ENCODE data around the gene ST6GALNAC6. TPM values are rescaled to one million over a fixed set of nuclear protein-coding genes. Genes with fewer than 3 reads are reported as not detected.

The ST6GALNAC6 gene
- total RNA-seq, 1 donor from 2014 or later = 114 TPM

DNA sequence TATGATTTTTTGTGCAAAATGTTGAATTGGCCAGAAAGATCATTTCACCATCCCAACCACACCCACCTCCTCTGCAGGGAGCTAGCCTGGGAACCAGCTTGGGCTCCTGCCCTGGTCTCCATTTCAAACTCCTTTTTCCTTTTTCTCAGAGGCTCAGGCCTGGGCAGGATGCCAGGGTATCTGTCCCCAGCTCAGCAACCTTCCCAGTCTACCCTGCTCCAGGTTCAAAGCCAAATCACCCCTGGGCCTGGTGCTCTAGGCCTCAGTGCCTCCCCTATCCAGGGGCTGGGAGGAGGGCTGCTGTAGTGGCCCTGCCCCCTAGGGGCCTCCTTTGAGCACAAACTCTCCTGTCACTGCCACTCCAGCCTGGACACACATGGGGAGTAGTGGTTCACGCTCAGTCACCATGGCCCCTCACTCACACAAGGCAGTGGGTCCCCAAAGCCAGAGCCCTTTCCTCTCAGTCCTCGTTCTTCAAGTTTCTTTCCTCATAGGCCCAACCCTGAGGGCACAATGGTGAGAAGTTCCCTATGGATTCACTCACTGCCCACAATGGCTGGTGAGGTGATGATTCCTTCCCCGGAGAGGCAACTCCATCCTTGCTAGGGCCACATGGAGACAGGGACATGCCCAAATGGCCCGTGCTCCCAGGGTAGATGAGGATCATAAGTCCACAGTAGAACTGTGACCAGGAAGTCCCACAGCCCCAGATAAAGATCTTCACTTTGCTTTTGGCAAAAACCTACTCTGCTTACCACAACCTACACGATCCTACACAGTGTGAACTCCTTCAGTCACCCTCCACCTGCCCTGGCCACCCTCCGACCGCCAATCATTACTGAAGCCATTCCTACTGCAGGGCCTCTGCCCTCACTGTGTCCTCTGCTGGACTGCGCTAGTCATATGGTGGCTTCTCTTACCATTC, 19.0 kb upstream of the ST6GALNAC6 start:
- intact Hi-C loops (cut with micrococcal nuclease) = loop anchor here (5.0 to 10.0 kb wide), 2 partner anchors 36 to 336 kb away; no protein-coding TSS in a partner anchor

DNA sequence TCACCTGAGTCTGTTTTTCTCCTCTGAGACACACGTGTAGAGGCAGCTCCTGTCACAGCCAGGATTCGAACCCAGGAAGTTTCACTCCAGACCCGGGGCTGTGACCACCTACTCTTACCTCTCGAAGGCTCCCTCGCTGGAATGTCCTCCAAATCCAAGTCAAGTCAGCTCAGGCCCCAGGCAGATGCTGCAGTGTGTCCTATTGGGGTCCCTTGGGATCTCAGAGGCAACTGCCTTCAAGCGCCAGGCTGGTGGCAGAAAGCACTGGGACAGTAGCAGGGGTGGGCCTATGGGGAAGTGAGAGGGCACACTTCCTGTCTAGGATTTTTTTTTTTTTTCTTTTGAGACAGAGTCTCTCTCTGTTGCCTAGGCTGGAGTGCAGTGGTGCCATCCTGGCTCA, 18.2 kb upstream of the ST6GALNAC6 start:
- intact Hi-C loops (cut with micrococcal nuclease) = loop anchor here (1.0 to 10.0 kb wide), 13 partner anchors 10 to 693 kb away; partner anchors contain the start of genes FPGS, ST6GALNAC6, STXBP1 and TOR2A

DNA sequence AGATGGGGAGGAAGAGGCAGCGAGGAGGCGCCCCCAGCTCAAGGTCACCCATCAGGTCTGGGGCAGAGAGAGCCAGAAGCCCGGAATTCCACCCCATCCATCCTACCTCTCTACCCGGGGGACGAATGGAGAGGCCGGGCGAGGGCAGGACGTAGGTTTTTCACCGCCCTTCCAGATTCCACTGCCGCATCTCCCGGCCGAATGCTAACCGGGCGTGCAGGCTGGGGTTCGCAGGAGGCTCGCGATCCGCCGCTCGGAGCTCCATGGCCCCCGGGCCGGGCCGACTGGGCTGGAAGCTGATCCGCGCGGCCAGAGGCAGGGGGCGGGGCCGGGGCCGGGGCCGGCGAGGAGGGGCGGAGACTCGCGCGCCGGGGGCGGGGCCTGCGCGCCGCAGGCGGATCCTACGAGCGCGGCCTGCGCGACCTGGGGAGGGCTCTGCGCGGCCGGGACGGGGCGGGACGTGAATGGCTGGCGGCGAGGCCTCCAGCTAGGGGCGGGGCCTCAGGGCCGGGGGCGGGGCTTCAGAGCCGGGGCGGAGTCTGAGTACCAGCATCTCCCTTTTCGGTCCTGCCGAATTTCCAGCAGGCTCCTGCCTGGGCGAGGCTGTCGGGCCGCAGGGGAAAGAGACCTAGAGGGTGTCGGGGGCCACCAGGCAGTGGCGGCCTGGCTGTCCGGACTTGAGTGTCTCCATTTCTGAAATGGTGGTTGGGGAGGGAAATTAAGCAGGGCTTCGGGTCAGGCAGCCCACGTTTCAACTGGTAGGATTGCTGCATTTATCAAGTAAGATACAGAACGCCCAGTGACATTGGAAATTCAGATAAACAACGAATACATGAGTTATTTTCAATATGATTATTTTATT, 17.5 kb upstream of the ST6GALNAC6 start, which contains the start of gene ST6GALNAC4:
Gene ST6GALNAC4, minus strand, starts transcription at position 322 of the 862 bp plus-strand sequence. CDS start 622 bp downstream, outside the sequence.
- intact Hi-C loops (cut with micrococcal nuclease) = loop anchor here (1.0 to 10.0 kb wide), 13 partner anchors 10 to 692 kb away; partner anchors contain the start of genes FPGS, ST6GALNAC6, STXBP1 and TOR2A

DNA sequence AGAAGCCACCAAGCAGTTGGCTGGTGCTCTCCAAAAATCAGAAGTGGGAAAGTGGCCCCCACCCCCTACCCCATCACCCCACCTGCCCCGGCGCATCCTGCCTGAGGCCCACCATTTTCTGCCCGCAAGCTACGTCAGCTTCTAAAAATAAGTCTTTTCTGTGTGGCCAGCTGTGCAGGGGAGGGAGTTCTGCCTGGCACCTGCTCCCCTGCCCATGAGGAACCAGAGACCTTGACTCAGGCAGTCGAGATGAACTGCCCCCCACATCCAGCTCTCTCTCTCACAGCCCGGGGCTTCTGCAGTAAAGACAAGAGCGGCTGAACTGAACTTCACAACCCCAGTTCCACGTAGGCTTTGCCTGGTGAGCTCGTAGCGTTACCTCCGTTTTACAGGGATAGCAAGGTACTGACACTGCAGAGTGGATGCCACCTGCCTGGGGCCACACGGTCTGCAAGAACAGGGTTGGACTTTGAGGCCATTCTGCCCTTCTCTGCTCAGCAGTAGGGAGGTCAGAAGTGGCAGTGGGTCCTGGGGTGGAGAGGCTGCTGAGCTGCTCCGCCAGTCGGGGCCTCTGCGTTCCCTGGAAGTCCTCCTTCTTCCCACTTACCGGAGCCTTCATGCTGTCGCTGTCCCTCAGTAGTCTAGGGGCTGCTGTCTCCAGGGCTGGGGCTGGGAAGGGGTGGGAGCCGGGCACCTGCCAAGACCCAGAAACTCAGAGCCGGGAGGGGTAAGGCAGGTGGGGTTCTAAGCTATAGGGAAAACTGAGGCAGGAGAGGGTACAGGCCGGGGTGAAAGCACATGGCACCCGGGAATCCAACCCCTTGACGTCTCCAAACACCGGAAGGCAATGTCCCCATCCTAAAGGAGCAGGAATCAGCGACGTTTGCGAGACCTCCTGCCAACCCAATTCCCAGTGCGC, 16.7 kb upstream of the ST6GALNAC6 start:
- intact Hi-C loops (cut with micrococcal nuclease) = loop anchor here (2.0 to 10.0 kb wide), 4 partner anchors 34 to 691 kb away; partner anchors contain the start of gene STXBP1

DNA sequence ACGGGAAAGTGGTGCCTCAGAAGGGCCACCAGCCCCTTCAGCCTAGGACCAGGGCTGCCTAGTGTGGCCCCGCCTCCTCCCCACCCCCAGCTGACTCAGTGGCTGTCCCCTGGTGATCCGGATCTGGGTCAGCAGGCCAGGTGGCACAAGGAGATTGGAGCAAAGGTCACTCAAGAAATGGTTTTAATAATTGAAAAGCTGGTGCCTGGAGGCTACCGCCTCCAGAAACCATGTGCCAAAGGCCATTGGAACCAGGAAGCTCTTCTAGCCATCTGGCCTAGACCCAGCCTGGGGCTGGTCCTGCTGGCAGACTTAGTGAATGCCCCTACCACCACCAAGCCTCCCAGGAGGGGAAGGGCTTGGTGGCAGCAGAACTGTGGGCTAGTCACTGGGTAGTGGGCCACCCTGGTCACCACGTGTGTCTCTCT, 15.9 kb upstream of the ST6GALNAC6 start:
- intact Hi-C loops (cut with micrococcal nuclease) = loop anchor here (5.0 to 10.0 kb wide), 2 partner anchors 33 to 339 kb away; no protein-coding TSS in a partner anchor

DNA sequence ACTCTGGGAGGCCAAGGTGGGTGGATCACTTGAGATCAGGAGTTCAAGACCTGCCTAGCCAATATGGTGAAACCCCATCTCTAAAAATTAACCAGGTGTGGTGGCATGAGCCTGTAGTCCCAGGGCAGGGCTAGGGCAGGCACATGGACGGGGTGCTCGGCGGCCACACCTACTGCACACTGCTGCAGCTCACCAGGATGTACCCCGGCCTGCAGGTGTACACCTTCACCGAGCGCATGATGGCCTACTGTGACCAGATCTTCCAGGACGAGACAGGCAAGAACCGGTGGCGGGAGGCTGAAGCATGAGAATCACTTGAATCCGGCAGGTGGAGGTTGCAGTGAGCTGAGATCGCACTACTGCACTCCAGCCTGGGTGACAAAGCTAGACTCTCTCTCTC, 14.3 kb upstream of the ST6GALNAC6 start:
- intact Hi-C loops (cut with micrococcal nuclease) = loop anchor here (10.0 kb wide), 1 partner anchor 341 kb away; no protein-coding TSS in a partner anchor

DNA sequence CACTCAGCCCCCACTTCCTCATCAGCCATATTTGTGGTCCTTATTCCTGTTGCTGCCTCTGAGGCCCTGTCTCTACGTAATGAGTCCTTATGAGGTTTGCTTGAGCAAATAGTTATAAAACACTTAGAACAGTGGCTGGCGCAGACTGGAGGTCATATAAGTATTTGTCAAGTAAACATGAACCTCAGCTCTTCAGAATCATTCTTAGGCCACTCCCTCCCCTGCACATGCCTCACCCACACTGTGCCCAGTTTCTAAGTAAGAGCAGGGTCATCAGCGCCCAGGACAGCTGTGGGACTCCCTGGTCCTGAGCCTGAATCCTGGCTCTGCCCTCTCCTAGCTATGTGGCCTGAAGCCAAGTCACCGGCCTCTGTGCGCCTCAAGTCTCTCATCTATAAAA, 13.5 kb upstream of the ST6GALNAC6 start:
- intact Hi-C loops (cut with micrococcal nuclease) = loop anchor here (10.0 kb wide), 1 partner anchor 342 kb away; no protein-coding TSS in a partner anchor

DNA sequence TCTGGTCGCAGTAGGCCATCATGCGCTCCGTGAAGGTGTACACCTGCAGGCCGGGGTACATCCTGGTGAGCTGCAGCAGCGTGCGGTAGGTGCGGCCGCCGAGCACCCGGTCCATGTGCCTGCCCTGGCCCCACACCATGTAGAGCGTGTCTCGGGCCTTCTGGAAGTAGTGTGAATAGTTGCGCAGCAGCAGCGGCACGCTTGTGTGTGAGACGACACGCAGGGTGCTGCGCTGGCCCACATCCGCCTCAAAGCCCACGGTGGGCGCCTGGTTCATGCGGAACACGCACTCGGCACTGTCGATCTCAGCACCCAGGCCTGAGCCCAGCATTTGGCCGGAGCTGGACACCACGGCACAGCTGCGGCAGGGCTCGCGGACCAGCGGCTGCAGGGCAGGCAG, 12.9 kb upstream of the ST6GALNAC6 start:
- intact Hi-C loops (cut with micrococcal nuclease) = loop anchor here (10.0 kb wide), 1 partner anchor 343 kb away; no protein-coding TSS in a partner anchor

DNA sequence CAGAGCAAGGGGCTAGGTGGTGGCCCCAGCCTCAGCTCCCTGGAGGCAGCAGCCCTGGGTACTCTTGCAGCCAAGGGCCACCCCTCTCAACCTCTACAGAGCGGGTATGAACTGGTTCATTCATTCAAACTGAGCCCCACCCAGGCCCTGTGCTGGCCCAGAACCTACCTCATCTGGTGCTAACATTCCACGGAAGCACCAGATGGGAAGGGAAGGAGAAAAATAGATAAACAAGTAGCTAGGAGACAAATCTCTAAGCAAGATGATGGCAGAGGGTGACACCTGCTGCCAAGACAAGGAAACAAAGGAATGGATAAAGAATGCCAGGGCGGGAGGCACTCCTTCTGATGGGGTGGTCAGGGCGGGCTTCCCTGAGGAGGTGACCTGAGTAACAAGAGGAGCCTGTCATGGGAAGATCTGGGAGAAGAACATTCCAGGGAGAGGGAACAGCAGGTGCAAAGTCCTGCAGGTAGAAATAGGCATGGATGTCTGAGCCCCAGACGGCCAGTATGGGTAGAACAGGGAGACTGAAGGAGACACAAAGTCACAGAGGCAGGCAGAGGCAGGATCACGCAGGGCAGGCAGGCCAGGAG, 11.3 kb upstream of the ST6GALNAC6 start:
- intact Hi-C loops (cut with micrococcal nuclease) = loop anchor here (1.0 to 10.0 kb wide), 3 partner anchors 7 to 460 kb away; partner anchors contain the start of genes LRSAM1 and RPL12

DNA sequence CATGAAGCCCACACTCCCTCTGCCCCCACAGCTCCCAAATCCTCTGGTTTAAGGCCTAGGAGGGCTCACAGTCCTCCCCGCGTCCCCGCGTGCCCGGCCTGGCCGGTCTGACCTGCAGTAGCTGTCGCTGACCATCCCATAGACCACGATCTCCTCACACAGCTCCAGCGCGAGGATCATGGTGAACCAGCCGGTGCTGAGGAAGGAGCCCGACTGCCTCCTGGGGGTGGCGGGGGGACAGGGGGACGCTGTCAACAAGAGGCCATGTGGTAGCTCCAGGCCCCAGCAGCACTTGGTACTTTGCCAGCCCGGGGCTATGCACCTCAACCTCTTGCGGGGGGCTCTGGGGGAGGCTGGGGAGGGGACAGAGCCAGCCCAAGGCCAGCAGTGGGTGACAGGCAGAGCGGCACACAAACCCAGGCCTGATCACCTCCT, 10.5 kb upstream of the ST6GALNAC6 start:
- intact Hi-C loops (cut with micrococcal nuclease) = loop anchor here (2.0 to 10.0 kb wide), 2 partner anchors 345 to 459 kb away; partner anchors contain the start of genes LRSAM1 and RPL12

DNA sequence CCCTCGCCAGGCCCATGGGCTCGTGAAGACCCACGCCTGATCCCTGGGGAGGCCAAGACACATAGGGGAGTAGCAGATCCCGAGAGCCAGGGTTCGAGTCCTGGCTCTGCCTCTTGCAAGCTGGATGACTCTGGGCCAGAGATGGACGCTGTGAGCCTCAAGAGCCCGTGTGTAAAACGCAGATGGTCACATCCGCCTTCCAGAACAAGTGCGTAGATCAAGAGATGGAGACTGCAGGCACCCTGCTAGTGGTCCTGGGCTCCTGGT, 9.2 kb upstream of the ST6GALNAC6 start:
- intact Hi-C loops (cut with micrococcal nuclease) = no loop called here

DNA sequence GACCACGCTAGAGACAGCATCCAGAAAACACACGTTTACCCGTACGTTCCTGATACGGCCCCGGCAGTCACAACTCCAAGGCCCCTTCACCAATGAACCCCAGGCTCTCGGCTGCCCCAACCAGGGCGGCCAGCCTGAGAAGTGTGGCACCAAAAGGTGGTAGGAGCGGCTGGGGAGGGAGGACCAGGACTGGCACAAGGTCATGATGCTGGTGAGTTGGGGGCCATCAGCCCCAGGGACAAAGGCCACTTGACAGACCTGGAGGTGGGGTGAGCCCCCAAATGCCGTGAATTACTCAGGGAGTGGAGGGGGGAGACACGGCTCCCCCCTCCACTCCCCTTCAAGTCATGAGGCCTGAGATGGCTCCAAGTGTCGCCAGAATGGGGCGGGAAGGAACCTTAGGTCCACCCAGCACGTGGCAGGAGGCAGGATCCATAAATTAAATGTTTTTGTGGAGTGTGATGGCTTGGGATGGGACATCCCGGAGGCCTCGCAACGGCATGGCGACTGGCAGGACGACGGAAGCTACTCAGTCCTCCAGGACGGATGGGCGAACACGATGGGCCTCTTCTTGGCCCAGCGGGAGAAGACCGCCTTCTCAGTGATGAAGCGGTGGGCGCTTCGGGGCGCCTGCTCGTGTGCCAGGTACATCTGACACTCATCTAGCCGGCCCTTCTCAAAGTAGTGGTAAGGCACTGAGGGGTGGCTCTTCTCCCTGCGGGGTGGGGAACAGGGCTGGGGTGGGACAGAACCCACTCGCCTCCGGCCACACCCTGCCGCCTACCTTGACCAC, 8.7 kb upstream of the ST6GALNAC6 start:
- intact Hi-C loops (cut with micrococcal nuclease) = no loop called here

DNA sequence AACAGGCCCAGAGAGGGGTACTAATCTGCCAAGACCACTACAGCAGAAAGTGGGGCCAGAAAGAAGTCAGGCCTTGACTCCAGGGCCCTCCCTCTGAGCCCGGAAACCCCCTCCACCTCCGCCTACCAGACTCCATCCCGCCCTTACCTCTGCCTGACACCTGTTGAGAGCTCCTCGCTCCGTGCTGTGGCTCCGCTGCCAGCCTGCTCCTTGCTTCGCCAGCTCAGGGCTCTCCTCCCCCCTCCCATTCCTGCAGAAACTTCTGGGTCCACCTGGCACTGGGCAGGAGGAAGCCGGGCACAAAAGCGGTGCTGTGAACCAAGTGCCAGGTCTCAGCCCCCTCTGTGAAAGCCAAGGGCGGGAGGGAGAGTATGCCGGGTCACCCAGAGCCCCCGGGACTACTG, 6.4 kb upstream of the ST6GALNAC6 start:
- intact Hi-C loops (cut with micrococcal nuclease) = loop anchor here (1.0 to 2.0 kb wide), 8 partner anchors 7 to 293 kb away; partner anchors contain the start of genes FPGS, NAIF1, PIP5KL1 and STXBP1

DNA sequence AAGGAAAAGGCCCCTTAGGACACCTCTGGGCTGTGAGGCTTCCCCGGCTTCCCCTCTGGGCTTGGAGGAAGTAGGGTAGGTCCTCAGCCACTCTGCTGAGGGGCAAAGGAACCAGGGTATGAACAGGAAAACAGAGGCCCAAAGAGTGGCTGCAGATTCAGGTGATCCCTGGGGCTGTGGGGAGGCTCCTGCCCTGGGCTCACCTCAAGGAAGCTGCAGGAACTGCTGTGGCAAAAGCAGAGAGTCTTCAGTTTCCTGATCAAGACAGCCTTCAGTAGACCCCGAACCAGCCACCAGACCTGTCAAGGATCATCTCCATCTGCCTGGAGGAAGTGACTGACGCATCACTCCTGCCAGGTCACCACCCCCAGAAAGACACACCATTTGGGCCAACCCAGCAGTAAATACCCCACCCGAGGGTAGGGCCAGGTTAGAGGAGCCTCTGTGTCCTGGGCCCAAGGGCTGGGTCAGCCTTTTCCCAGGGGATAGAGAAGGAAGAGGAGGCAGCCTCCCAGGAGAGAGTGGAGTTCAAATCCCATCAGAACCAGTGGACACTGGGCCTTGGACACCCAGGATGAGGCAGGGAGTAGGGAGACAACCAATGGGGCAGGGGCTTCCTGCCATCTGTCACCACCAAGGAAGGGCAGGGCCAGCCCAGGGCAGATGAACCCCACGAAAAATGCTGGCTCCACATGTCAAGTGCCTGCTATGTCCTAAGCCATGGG, 5.8 kb upstream of the ST6GALNAC6 start:
- intact Hi-C loops (cut with micrococcal nuclease) = loop anchor here (1.0 to 2.0 kb wide), 4 partner anchors 26 to 162 kb away; partner anchors contain the start of genes FPGS, NAIF1 and PIP5KL1

DNA sequence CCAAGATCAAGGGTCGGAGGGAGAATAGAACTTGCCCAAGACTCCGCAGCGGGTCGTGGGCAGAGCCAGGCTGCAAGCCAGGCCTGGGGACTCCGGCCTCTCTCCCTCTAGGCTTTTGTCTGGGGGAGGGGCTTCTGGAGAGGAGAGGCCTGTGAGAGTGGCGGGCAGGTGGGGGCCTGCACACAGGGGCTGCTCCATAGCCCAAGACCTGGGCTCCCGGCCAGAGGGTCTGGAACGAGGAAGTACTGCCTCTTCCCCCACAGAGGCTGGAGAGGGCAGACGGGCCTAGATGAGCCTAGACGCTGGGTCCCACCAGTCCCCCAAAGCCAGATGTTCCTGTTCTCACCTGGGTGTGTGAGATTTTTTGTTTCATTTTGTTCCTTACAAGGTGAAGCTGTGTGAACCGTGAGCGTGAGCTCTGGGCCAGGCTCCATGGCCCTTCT, 5.2 kb upstream of the ST6GALNAC6 start:
- intact Hi-C loops (cut with micrococcal nuclease) = loop anchor here (1.0 to 2.0 kb wide), 4 partner anchors 26 to 163 kb away; partner anchors contain the start of genes FPGS, NAIF1 and PIP5KL1

DNA sequence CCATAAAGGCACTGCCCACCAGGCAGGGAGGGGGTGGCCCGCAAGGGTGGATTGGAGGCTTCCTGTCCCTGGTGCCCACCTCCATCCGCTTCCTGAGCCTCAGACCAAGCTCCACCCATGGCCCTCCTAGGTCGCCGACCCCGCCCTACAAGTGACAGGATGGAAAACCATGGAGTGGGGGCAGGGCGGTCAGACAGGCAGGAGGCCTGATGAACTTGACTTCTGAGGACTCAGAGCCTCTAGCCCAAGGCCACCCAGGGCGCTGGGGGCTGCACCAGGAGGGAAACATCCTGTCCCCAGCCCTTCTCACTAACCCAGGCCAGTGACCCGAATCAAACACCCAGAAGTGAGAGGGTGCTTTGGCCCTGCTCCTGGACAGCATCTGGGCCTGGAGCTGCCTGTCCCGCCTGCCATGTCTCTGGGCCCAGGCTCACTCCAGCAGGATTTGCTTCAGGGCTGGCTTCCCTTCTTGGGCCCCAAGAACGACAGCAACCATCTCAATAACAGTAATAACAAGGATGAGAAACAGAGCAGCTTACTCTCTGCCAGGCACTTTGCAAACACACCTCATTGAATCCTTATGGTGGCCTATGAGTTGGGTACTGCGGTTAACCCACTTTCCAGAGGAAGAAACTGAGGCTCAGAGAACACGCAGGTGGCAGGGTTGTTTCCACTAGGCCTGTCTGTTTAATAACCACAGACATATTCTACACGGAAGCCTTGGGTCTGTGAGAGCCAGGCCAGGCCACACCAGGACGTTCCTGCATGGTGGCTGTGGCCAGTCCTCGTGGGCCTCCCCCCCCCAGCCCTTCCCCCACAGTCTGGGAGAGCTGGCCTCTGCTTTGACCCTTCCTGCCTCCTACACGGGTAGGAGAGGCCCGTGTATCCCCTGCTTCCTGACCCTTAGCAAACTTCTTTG, 4.4 kb upstream of the ST6GALNAC6 start:
- intact Hi-C loops (cut with micrococcal nuclease) = loop anchor here (1.0 to 2.0 kb wide), 5 partner anchors 7 to 133 kb away; partner anchors contain the start of genes FPGS, PIP5KL1 and ST6GALNAC4

Measured in T-helper 1 cell treated with Interleukin-12 subunit alpha and Interleukin-12 subunit beta and Interleukin-4 antibody, amounts not matched to agents 30 ng/mL and 1 ng/mL, for 36 hours (primary cell).